ENCODE results near the gene OPN5.

Gene OPN5

GRCh38 chr6:47789553-47789952 is 7.7 kb downstream of the OPN5 start:
- no peak for DNase-seq

- DNase-seq, result no peak
These were observed 10.4 kb downstream of the OPN5 start for GRCh38 chr6:47792216-47792733.

GRCh38 chr6:47794577-47795135 is 12.8 kb downstream of the OPN5 start:
- no peak for DNase-seq

- DNase-seq, result no peak
These were observed 20.2 kb downstream of the OPN5 start for GRCh38 chr6:47801984-47802383.

- DNase-seq, result no peak
These were observed 23.0 kb downstream of the OPN5 start for GRCh38 chr6:47804821-47805220.

GRCh38 chr6:47809873-47810272 is 28.0 kb downstream of the OPN5 start:
- DNase-seq, result no peak

GRCh38 chr6:47810885-47811284 is 29.1 kb downstream of the OPN5 start:
- DNase-seq, result no peak

- no peak for DNase-seq
These were observed 29.6 kb downstream of the OPN5 start for GRCh38 chr6:47811443-47811842.

GRCh38 chr6:47817749-47818148 is 35.9 kb downstream of the OPN5 start:
- DNase-seq, result no peak

GRCh38 chr6:47819461-47819860 is 37.6 kb downstream of the OPN5 start:
- DNase-seq, result no peak

GRCh38 chr6:47822856-47823554 is 41.2 kb downstream of the OPN5 start:
- no peak for DNase-seq

- DNase-seq, result no peak
These were observed 50.7 kb downstream of the OPN5 start for GRCh38 chr6:47832386-47833100.

- DNase-seq, result no peak
These were observed 52.4 kb downstream of the OPN5 start for GRCh38 chr6:47834196-47834595.

- no peak for DNase-seq
These were observed 54.2 kb downstream of the OPN5 start for GRCh38 chr6:47836046-47836445.

- DNase-seq, result no peak
These were observed 54.8 kb downstream of the OPN5 start for GRCh38 chr6:47836639-47837038.

GRCh38 chr6:47839645-47840044 is 57.8 kb downstream of the OPN5 start:
- no peak for DNase-seq

- no peak for DNase-seq
These were observed 63.0 kb downstream of the OPN5 start for GRCh38 chr6:47844881-47845280.

GRCh38 chr6:47846752-47847151 is 64.9 kb downstream of the OPN5 start:
- DNase-seq, result no peak

GRCh38 chr6:47851091-47851490 is 69.3 kb downstream of the OPN5 start:
- no peak for DNase-seq

- no peak for DNase-seq
These were observed 70.9 kb downstream of the OPN5 start for GRCh38 chr6:47852727-47853126.

- DNase-seq, result no peak
These were observed 71.9 kb downstream of the OPN5 start for GRCh38 chr6:47853766-47854165.

- DNase-seq, result no peak
These were observed 73.1 kb downstream of the OPN5 start for GRCh38 chr6:47854971-47855370.

GRCh38 chr6:47859175-47859574 is 77.3 kb downstream of the OPN5 start:
- no peak for DNase-seq

GRCh38 chr6:47862731-47863130 is 80.9 kb downstream of the OPN5 start:
- DNase-seq, result no peak

All from stimulated activated CD4-positive, alpha-beta T cell treated with anti-CD3 and anti-CD28 coated beads, Interleukin-2, amount 100 ng/mL, for 24 hours (primary cell).